Measurements from ENCODE around the gene CRADD.

CRADD gene

GRCh38 chr12:93661021-93661420 lies 16.2 kb upstream of the CRADD start:
- TF ChIP-seq, protein P1, sequence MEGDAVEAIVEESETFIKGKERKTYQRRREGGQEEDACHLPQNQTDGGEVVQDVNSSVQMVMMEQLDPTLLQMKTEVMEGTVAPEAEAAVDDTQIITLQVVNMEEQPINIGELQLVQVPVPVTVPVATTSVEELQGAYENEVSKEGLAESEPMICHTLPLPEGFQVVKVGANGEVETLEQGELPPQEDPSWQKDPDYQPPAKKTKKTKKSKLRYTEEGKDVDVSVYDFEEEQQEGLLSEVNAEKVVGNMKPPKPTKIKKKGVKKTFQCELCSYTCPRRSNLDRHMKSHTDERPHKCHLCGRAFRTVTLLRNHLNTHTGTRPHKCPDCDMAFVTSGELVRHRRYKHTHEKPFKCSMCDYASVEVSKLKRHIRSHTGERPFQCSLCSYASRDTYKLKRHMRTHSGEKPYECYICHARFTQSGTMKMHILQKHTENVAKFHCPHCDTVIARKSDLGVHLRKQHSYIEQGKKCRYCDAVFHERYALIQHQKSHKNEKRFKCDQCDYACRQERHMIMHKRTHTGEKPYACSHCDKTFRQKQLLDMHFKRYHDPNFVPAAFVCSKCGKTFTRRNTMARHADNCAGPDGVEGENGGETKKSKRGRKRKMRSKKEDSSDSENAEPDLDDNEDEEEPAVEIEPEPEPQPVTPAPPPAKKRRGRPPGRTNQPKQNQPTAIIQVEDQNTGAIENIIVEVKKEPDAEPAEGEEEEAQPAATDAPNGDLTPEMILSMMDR (IDR thresholded peaks at IDR 0.05; ENCODE audit: low read length, missing control alignments) = no peak
- no peak overlapping the region for H3K4me3 ChIP-seq (replicated peaks; ENCODE audit: low read depth, low read length)
- DNase-seq (ENCODE audit: low read depth) = no peak

- peak; percentile 11 for DNase-seq (ENCODE audit: low read depth)
These were observed 14.0 kb upstream of the CRADD start for GRCh38 chr12:93663006-93663728.

GRCh38 chr12:93663729-93664084 lies 13.5 kb upstream of the CRADD start:
- DNase-seq (ENCODE audit: low read depth) = no peak
- H3K4me3 ChIP-seq (replicated peaks; ENCODE audit: low read depth, low read length) = no peak overlapping the region
- TF ChIP-seq, protein P1 (IDR thresholded peaks at IDR 0.05; ENCODE audit: low read length, missing control alignments) = no peak

More at GRCh38 chr12:93663006-93663728, 14.0 kb upstream of the CRADD start:
- TF ChIP-seq, protein P1 (IDR thresholded peaks at IDR 0.05; ENCODE audit: low read length, missing control alignments) = no peak
- H3K4me3 ChIP-seq (replicated peaks; ENCODE audit: low read depth, low read length) = no peak overlapping the region

- peak; percentile 18 for DNase-seq (ENCODE audit: low read depth)
- H3K4me3 ChIP-seq (replicated peaks; ENCODE audit: low read depth, low read length) = no peak overlapping the region
- TF ChIP-seq, protein P1 (IDR thresholded peaks at IDR 0.05; ENCODE audit: low read length, missing control alignments) = no peak
These were observed 12.5 kb upstream of the CRADD start for GRCh38 chr12:93664573-93665138.

GRCh38 chr12:93667672-93668071 lies 9.5 kb upstream of the CRADD start:
- TF ChIP-seq, protein P1 (IDR thresholded peaks at IDR 0.05; ENCODE audit: low read length, missing control alignments) = no peak
- no peak overlapping the region for H3K4me3 ChIP-seq (replicated peaks; ENCODE audit: low read depth, low read length)
- DNase-seq (ENCODE audit: low read depth) = no peak

GRCh38 chr12:93668919-93669418 lies 8.2 kb upstream of the CRADD start:
- TF ChIP-seq, protein P1 (IDR thresholded peaks at IDR 0.05; ENCODE audit: low read length, missing control alignments) = no peak
- DNase-seq (ENCODE audit: low read depth) = no peak
- H3K4me3 ChIP-seq (replicated peaks; ENCODE audit: low read depth, low read length) = no peak overlapping the region
